ENCODE results near the gene DHX8.
"Not testable (repeated sequence)": the region's sequence is repeated elsewhere in the genome, so short reads cannot be mapped to it uniquely, and the experiment has no call there.

DHX8 gene

GRCh38 chr17:43462569-43462968 is 21.2 kb upstream of the DHX8 start:
- DNase-seq: not testable (repeated sequence)

- no peak for DNase-seq
Observed at GRCh38 chr17:43463241-43463640, 20.5 kb upstream of the DHX8 start.

DNA sequence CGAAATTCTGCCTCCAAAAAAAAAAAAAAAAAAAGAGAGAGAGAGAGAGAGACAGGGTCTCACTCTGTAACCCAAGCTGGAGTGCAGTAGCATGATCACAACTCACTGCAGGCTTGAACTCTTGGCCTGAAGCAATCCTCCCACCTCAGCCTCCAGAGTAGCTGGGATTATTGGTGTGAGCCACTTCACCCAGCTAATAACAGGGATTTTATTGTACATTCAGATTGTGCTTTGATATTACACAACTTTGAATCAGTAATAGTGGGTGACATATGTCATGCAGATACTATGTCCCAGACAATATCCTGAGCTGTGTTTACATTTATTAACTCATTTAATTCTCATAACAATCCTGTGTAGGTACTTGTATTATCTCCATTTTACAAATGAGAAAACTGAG is 19.7 kb upstream of the DHX8 start:
- DNase-seq: no peak

DNA sequence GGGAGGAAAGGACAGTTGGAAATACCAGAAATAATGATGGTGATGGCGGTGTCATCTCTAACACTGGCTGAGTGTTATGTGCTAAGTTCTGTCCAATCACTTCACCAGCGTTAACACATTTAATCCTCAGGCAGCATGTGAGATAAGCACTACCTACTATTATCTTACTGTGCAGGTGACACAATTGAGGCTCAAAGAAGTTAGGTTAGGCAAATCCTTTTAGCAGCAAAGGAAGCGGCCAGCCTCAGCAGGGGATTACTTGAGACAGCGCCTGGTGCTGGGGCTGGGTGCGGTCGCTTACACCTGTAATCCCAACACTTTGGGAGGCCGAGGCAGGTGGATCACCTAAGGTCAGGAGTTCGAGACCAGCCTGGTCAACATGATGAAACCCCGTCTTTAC is 18.7 kb upstream of the DHX8 start:
- no peak for DNase-seq

- DNase-seq: no peak
Observed at GRCh38 chr17:43467981-43468581, 15.7 kb upstream of the DHX8 start.

GRCh38 chr17:43468691-43469139 is 15.1 kb upstream of the DHX8 start:
- DNase-seq: no peak

DNA sequence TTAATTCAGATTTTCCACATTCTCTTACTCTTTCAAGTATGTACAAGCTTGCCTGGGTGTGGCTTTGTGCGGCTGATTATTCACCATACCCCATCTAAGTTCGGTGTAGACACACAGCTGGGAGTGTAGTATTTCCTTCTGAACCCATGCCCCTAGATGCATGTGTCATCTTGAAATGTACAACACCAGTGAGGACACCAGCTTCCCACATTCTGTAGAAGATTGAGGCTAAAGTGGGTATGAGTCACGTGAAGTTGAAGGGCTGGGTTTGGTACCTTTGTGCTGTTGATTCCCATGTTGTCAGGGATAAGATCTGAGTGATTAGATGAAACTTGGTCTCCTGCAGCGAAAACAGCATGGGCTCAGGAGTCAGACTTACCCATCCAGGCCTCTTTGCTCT is 14.6 kb upstream of the DHX8 start:
- DNase-seq: no peak

DNA sequence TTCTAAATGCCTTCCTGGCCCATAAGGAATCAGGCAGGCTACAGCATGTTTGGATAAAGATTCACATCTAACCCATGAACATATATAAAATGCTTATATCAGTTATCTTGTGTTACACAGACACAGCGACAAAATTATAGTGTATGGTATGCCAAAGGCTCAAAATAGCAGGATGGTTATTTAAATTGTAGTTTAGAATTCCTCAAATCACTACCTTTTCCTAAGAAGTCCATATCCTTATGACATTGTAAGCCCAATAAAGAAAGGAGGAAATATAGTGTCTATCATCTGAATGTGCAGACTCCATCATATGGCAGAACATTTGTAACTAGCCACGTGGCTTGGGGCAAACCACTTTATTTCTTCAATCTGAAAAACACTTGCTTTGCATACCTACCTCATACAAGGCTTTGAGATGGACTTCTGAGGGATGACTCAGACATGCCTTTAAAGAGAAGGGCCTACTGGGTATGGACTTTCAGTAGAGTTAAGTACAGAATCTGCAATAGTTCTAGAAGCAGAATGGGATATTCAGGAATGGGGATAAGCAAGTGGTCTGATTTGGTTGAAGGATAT is 12.1 kb upstream of the DHX8 start:
- DNase-seq: no peak

- DNase-seq: no peak
Observed at GRCh38 chr17:43475494-43476089, 8.2 kb upstream of the DHX8 start.

- DNase-seq: not testable (repeated sequence)
Observed at GRCh38 chr17:43476306-43476705, 7.5 kb upstream of the DHX8 start.

- DNase-seq: no peak
Observed at GRCh38 chr17:43477832-43478634, 5.7 kb upstream of the DHX8 start.

DNA sequence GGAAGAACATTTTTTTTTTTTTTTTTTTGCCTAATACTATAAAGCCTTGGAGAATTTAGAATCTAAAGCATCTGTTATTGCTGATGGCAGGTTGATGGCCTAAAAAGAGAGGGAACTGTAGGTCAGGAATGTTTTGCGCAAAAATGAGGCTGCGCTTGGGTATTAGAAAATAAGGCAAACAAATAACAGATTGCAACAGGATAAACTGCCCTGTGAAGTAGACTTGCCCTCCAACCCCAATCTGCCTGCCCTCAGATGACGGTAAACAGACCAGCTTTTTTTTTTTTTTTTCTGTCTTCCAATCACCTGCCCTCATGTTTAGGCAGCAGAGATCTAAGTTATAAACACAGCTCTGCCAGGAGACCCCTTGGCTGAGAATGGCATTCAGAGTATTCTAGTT is 3.8 kb upstream of the DHX8 start:
- no peak for DNase-seq

GRCh38 chr17:43482103-43483012 is 1.4 kb upstream of the DHX8 start:
- no peak for DNase-seq

GRCh38 chr17:43490621-43491020 is 6.8 kb downstream of the DHX8 start:
- DNase-seq: no peak

- not testable (repeated sequence) for DNase-seq
Observed at GRCh38 chr17:43509440-43509839, 25.7 kb downstream of the DHX8 start.

DNA sequence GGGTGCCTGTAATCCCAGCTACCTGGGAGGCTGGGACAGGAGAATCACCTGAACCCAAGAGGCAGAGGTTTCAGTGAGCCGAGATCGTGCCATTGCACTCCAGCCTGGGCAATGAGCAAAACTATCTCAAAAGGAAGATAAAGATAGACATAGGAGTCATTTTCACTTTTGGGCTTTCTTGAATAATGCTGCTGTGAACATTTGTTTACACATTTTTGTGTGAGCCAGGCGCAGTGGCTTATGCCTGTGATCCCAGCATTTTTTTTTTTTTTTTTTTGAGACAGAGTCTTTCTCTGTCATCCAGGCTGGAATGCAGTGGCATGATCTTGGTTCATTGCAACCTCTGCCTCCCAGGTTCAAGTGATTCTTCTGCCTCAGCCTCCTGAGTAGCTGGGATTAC is 27.4 kb downstream of the DHX8 start:
- DNase-seq: not testable (repeated sequence)

- DNase-seq: no peak
Observed at GRCh38 chr17:43515656-43516055, 31.9 kb downstream of the DHX8 start.

- DNase-seq: no peak
Observed at GRCh38 chr17:43517161-43517560, 33.4 kb downstream of the DHX8 start.

DNA sequence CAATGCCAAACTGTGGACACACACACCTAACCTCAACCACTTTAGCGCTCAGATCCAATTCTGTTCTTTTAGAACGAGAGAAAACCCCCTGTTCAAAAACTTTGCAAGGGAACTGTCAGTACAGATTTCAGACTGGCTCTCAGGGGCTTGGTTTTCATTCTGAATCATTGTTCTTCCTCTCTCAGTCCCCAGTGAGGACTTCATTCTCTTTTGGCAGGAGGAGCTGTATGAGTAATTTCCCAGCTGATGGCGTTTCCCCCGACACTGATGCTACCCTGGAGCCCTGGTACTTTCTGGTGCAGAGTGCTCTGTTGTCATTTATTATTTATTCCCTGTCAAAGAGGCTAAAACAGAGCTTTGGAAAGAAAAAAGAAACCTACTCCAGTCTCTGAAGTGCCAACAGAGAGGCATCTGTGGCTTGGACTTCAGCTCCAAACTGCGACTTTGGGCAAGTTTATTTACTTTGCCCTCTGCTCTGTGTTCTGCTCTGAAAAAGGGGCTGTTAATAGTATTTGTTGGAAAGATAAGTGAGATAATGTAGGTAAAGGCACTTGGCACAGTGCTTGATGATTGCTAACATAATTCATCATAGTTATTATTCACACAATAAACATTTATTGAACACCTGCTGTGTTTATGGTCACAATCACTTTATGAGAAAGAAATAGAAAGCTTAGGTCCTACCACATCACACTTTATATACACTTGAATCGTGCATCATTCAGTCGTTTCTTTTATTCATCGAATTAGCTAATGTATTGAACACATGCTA is 34.0 kb downstream of the DHX8 start:
- peak in 1 of 5 donors; percentile 43 for DNase-seq

- DNase-seq: no peak
Observed at GRCh38 chr17:43521389-43521788, 37.6 kb downstream of the DHX8 start.

DNA sequence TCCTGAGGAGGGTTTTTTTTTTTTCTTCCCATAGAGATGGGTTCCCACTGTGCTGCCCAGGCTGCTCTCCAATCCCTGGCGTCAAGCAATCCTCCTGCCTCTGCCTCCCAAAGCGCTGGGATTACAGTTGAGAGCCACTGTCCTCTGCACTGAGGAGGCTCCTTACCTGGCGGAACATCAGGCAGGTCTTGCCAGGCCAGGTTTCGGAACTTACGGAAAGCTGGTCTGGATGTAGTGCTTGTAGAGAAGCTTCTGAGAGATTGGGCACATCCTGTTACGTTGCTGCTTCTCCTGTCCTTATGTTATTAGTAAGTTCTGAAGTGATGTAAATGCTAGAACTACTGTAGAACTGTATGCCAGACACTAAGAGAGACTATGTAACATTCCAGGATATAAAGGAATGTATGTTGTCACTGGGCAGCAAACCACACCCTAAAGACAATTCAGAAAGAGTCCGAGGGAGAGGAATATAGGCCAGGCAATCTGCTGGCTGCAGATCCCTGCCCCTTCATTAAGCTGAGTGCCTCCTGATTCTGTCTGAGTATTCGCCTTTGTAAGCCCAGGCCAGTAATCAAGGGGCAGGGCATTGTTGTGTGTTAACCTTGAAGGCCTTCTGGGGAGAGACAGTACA is 41.3 kb downstream of the DHX8 start:
- DNase-seq: no peak

Data from T-helper 1 cell (primary cell).